ENCODE measurements around the gene CTSZ.
"Not testable (repeated sequence)": the region's sequence is repeated elsewhere in the genome, so short reads cannot be mapped to it uniquely, and the experiment has no call there.

Gene CTSZ

GRCh38 chr20:58982406-58983114 is 24.5 kb downstream of the CTSZ start:
- DNase-seq (ENCODE audit: low read depth in 1 of 2, low spot score in 1 of 2): no peak

- DNase-seq (ENCODE audit: low read depth in 1 of 2, low spot score in 1 of 2): no peak
Observed at GRCh38 chr20:58981628-58982364, 25.3 kb downstream of the CTSZ start.

GRCh38 chr20:58980711-58981627 is 26.1 kb downstream of the CTSZ start, which contains the start of gene NELFCD:
Gene NELFCD, plus strand, starts transcription at chr20:58981256. Its CDS starts 54 bp downstream, at chr20:58981310.
- peak; percentile 78 to 83 for DNase-seq (ENCODE audit: low read depth in 1 of 2, low spot score in 1 of 2)

- no peak for DNase-seq (ENCODE audit: low read depth in 1 of 2, low spot score in 1 of 2)
Observed at GRCh38 chr20:58978351-58979190, 28.5 kb downstream of the CTSZ start.

GRCh38 chr20:58976061-58976730 is 30.9 kb downstream of the CTSZ start:
- no peak for DNase-seq (ENCODE audit: low read depth in 1 of 2, low spot score in 1 of 2)

- DNase-seq (ENCODE audit: low read depth in 1 of 2, low spot score in 1 of 2): no peak
Observed at GRCh38 chr20:58975353-58975752, 31.7 kb downstream of the CTSZ start.

- no peak for DNase-seq (ENCODE audit: low read depth in 1 of 2, low spot score in 1 of 2)
Observed at GRCh38 chr20:58973866-58974265, 33.2 kb downstream of the CTSZ start.

- no peak for DNase-seq (ENCODE audit: low read depth in 1 of 2, low spot score in 1 of 2)
Observed at GRCh38 chr20:58973179-58973578, 33.9 kb downstream of the CTSZ start.

- no peak for DNase-seq (ENCODE audit: low read depth in 1 of 2, low spot score in 1 of 2)
Observed at GRCh38 chr20:58971429-58971828, 35.6 kb downstream of the CTSZ start.

GRCh38 chr20:58970146-58970545 is 36.9 kb downstream of the CTSZ start:
- DNase-seq (ENCODE audit: low read depth in 1 of 2, low spot score in 1 of 2): no peak

- DNase-seq (ENCODE audit: low read depth in 1 of 2, low spot score in 1 of 2): no peak
Observed at GRCh38 chr20:58969439-58969838, 37.6 kb downstream of the CTSZ start.

- DNase-seq (ENCODE audit: low read depth in 1 of 2, low spot score in 1 of 2): no peak
Observed at GRCh38 chr20:58967652-58968429, 39.2 kb downstream of the CTSZ start.

- DNase-seq (ENCODE audit: low read depth in 1 of 2, low spot score in 1 of 2): no peak
Observed at GRCh38 chr20:58965270-58966064, 41.6 kb downstream of the CTSZ start.

GRCh38 chr20:58963922-58964321 is 43.1 kb downstream of the CTSZ start:
- DNase-seq (ENCODE audit: low read depth in 1 of 2, low spot score in 1 of 2): not testable (repeated sequence)

- no peak for DNase-seq (ENCODE audit: low read depth in 1 of 2, low spot score in 1 of 2)
Observed at GRCh38 chr20:58963060-58963584, 43.9 kb downstream of the CTSZ start.

- DNase-seq (ENCODE audit: low read depth in 1 of 2, low spot score in 1 of 2): no peak
Observed at GRCh38 chr20:58959652-58960051, 47.4 kb downstream of the CTSZ start.

GRCh38 chr20:58956078-58956477 is 51.0 kb downstream of the CTSZ start:
- no peak for DNase-seq (ENCODE audit: low read depth in 1 of 2, low spot score in 1 of 2)

- DNase-seq (ENCODE audit: low read depth in 1 of 2, low spot score in 1 of 2): no peak
Observed at GRCh38 chr20:58953050-58953449, 54.0 kb downstream of the CTSZ start.

Measured in activated T-helper 1 cell treated with anti-CD3 and anti-CD28 coated beads, Interleukin-2, amount 50 U/mL, for 16 hours (primary cell).